Epithelial cell of esophagus (primary cell): ENCODE results near the gene PADI1.

Source experiments
- DNase-seq: peaks from one replicate; pipeline ENCODE4 v3.0.0; 2010; ENCODE audit warnings: low read depth
- H3K4me3 ChIP-seq: 2 replicates; pipeline ENCODE4 v1.5.1; 2011; ENCODE audit warnings: mild to moderate bottlenecking, low read length, control low read depth
- CTCF ChIP-seq: IDR thresholded peaks from 2 replicates; pipeline ENCODE4 v1.5.1; 2011; ENCODE audit warnings: low read depth, mild to moderate bottlenecking, low read length, control low read depth, inconsistent platforms; ENCODE audit not compliant: insufficient read depth; ENCODE audit errors: missing control alignments

PADI1 gene

GRCh38 chr1:17289721-17290120 is 84.8 kb downstream of the PADI1 start:
- DNase-seq: peak; percentile 94
- peak; percentile 3 for TF ChIP-seq CTCF

GRCh38 chr1:17290553-17290952 is 85.6 kb downstream of the PADI1 start:
- H3K4me3 ChIP-seq: no peak overlapping the region
- no peak for TF ChIP-seq CTCF
- no peak for DNase-seq

More at GRCh38 chr1:17289721-17290120, 84.8 kb downstream of the PADI1 start:
- no peak overlapping the region for H3K4me3 ChIP-seq

- no peak for TF ChIP-seq CTCF
- H3K4me3 ChIP-seq: no peak overlapping the region
Measured at GRCh38 chr1:17292299-17293160, 87.6 kb downstream of the PADI1 start.

GRCh38 chr1:17293681-17294425 is 88.9 kb downstream of the PADI1 start:
- peak; percentile 33 for DNase-seq
- no peak overlapping the region for H3K4me3 ChIP-seq
- no peak for TF ChIP-seq CTCF

More at GRCh38 chr1:17292299-17293160, 87.6 kb downstream of the PADI1 start:
- DNase-seq: peak; percentile 84

- H3K4me3 ChIP-seq: no peak overlapping the region
- no peak for DNase-seq
- no peak for TF ChIP-seq CTCF
Measured at GRCh38 chr1:17295292-17295691, 90.4 kb downstream of the PADI1 start.
